ENCODE results near the gene TAS2R14.

TAS2R14 gene

DNA sequence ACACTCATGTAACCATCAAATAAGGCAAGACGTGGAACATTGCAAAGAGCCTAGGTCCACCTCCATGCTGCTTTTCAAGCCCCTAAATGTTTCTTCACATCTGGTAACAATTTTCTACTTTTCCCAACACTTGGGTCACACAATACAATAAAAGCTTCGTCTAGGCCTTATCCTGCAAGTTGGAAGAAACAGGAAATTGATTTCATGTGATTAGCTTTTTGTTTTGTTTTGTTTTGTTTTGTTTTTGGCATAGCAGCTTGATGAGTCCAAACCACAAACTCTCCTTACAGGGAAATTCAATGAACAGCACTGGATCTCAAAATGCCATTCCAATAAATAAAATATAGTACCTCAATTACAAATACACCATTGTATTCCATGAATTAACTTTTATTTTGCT, 28.3 kb upstream of the TAS2R14 start:
- Histone ChIP-seq H3K36me3 (ENCODE audit: control insufficient read depth, insufficient read depth, low read length) (no peaks in the 10 kb centered on the region; the same call in 1 of the 2 replicates), H3K4me3 (replicated peaks; ENCODE audit: low read depth, low read length) (no peak overlapping the region), H3K27me3 (replicated peaks; ENCODE audit: control insufficient read depth, insufficient read depth, low read length) (no peaks in the 10 kb centered on the region)
- DNase-seq (ENCODE audit: extremely low read depth, insufficient read length): no peak
- TF ChIP-seq, protein P1, sequence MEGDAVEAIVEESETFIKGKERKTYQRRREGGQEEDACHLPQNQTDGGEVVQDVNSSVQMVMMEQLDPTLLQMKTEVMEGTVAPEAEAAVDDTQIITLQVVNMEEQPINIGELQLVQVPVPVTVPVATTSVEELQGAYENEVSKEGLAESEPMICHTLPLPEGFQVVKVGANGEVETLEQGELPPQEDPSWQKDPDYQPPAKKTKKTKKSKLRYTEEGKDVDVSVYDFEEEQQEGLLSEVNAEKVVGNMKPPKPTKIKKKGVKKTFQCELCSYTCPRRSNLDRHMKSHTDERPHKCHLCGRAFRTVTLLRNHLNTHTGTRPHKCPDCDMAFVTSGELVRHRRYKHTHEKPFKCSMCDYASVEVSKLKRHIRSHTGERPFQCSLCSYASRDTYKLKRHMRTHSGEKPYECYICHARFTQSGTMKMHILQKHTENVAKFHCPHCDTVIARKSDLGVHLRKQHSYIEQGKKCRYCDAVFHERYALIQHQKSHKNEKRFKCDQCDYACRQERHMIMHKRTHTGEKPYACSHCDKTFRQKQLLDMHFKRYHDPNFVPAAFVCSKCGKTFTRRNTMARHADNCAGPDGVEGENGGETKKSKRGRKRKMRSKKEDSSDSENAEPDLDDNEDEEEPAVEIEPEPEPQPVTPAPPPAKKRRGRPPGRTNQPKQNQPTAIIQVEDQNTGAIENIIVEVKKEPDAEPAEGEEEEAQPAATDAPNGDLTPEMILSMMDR (IDR thresholded peaks at IDR 0.05; ENCODE audit: insufficient read depth, low read length, poor library complexity, severe bottlenecking): no peak

GRCh38 chr12:10966314-10966713, 27.3 kb upstream of the TAS2R14 start:
- TF ChIP-seq, protein P1 (IDR thresholded peaks at IDR 0.05; ENCODE audit: insufficient read depth, low read length, poor library complexity, severe bottlenecking): no peak
- H3K4me3 ChIP-seq (replicated peaks; ENCODE audit: low read depth, low read length): no peak overlapping the region
- H3K36me3 ChIP-seq (ENCODE audit: control insufficient read depth, insufficient read depth, low read length): no peaks in the 10 kb centered on the region; the same call in 1 of the 2 replicates
- no peak for DNase-seq (ENCODE audit: extremely low read depth, insufficient read length)
- H3K27me3 ChIP-seq (replicated peaks; ENCODE audit: control insufficient read depth, insufficient read depth, low read length): no peaks in the 10 kb centered on the region

DNA sequence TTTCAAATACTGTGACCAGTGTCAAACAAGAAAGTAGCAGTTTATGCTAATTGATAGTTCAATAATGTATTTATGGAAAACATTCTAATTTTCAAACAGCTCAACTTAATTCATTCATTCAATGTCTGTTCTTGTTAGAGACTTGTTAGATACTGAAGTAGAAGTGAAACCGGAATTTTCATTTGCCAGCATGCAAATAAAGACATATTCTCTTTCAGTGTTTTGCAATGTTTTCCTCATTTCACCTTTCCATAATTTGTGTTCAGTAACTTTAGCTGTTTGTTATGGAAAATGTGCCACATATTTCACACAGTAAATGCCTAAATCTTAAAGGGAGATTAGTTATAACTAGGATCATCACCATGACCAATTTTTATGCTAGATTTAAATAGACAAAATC, 26.4 kb upstream of the TAS2R14 start:
- no peak for DNase-seq (ENCODE audit: extremely low read depth, insufficient read length)
- H3K36me3 ChIP-seq (ENCODE audit: control insufficient read depth, insufficient read depth, low read length): no peaks in the 10 kb centered on the region; the same call in 1 of the 2 replicates
- H3K27me3 ChIP-seq (replicated peaks; ENCODE audit: control insufficient read depth, insufficient read depth, low read length): no peaks in the 10 kb centered on the region
- TF ChIP-seq, protein P1 (IDR thresholded peaks at IDR 0.05; ENCODE audit: insufficient read depth, low read length, poor library complexity, severe bottlenecking): no peak
- no peak overlapping the region for H3K4me3 ChIP-seq (replicated peaks; ENCODE audit: low read depth, low read length)

DNA sequence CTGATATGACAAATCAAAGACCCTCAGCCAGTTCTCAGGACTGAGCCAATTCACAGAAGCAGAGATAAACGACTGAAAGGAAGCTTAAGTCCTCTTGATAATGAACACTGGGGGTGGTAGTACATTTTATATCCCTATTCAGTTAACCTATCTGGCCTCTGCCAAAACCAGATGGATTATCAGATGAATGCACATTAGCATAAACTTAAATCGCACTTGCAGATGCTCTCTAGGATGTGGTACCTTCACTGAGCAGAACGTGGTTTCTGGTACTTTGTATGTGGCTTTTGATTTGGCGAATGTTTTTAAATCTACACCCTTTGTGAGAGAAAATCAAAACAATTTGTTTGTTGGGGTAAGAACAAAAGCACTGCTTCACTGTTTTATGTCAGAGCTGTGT, 21.1 kb upstream of the TAS2R14 start:
- TF ChIP-seq, protein P1 (IDR thresholded peaks at IDR 0.05; ENCODE audit: insufficient read depth, low read length, poor library complexity, severe bottlenecking): no peak
- DNase-seq (ENCODE audit: extremely low read depth, insufficient read length): no peak
- Histone ChIP-seq H3K4me3 (replicated peaks; ENCODE audit: low read depth, low read length) (no peak overlapping the region), H3K27me3 (replicated peaks; ENCODE audit: control insufficient read depth, insufficient read depth, low read length) (no peaks in the 10 kb centered on the region), H3K36me3 (ENCODE audit: control insufficient read depth, insufficient read depth, low read length) (no peaks in the 10 kb centered on the region; the same call in 1 of the 2 replicates)

DNA sequence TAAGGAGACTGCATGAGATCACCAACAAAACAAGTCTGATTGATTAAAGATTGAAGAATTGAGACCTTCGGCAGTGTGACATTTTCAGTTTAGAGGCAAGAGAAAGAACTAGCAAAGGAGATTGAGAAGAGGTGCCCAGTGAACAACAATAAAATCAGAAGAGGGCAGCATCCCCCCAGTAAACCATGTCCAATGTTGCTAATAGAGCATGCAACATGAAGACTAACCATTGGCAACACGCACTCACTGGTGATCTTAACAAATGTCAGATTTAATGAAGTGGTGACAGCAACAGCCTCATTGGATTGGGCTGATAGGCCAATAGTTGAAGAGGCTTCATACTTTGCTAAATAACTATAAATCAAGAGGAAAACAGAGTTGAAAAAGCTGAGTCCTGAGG, 20.7 kb upstream of the TAS2R14 start:
- Histone ChIP-seq H3K4me3 (replicated peaks; ENCODE audit: low read depth, low read length) (no peak overlapping the region), H3K27me3 (replicated peaks; ENCODE audit: control insufficient read depth, insufficient read depth, low read length) (no peaks in the 10 kb centered on the region), H3K36me3 (ENCODE audit: control insufficient read depth, insufficient read depth, low read length) (no peaks in the 10 kb centered on the region; the same call in 1 of the 2 replicates)
- no peak for DNase-seq (ENCODE audit: extremely low read depth, insufficient read length)
- TF ChIP-seq, protein P1 (IDR thresholded peaks at IDR 0.05; ENCODE audit: insufficient read depth, low read length, poor library complexity, severe bottlenecking): no peak

GRCh38 chr12:10957741-10958140, 18.7 kb upstream of the TAS2R14 start:
- no peak overlapping the region for H3K4me3 ChIP-seq (replicated peaks; ENCODE audit: low read depth, low read length)
- H3K36me3 ChIP-seq (ENCODE audit: control insufficient read depth, insufficient read depth, low read length): no peaks in the 10 kb centered on the region
- TF ChIP-seq, protein P1 (IDR thresholded peaks at IDR 0.05; ENCODE audit: insufficient read depth, low read length, poor library complexity, severe bottlenecking): no peak
- DNase-seq (ENCODE audit: extremely low read depth, insufficient read length): no peak
- H3K27me3 ChIP-seq (replicated peaks; ENCODE audit: control insufficient read depth, insufficient read depth, low read length): no peaks in the 10 kb centered on the region
